Right ventricle myocardium inferior (tissue), 1 donor: ENCODE data around the gene RIN3. TPM values are rescaled to one million over a fixed set of nuclear protein-coding genes. Genes with fewer than 3 reads are reported as not detected.

Experiments
- ATAC-seq: fragments of 200-7000 bp; cut with Tn5 transposase; one replicate; pipeline ENCODE4 v1.9.1; 2020; ENCODE audit warnings: mild to moderate bottlenecking, moderate library complexity
- DNase-seq: peaks from one replicate; pipeline ENCODE4 v3.0.0; 2021; ENCODE audit errors: missing footprints
- intact Hi-C: fragments of 100-400 bp; cut with DNase I; formaldehyde crosslinking; loops from one replicate; pipeline ENCODE4 v1.11.0; 2022
- total RNA-seq: library from RNA; stranded (reverse); fragmentation: NEBNext Ultra II Directional; extraction: Animal tissue kit (Norgen Biotek cat#: 25700); gene quantifications from one replicate; pipeline ENCODE4 v1.2.1, GENCODE V29; 2021
- donor health status: DM: no; HTN: yes; CAD: no; lungs with severe emphysema.

The RIN3 gene
- total RNA-seq, 1 donor from 2014 or later: 13.0 TPM

GRCh38 chr14:92680781-92681650 is 167.4 kb downstream of the RIN3 start:
- ATAC-seq (peak; percentile 64), DNase-seq (peak; percentile 86)
- intact Hi-C loops: loop anchor here (10.0 kb wide), 1 partner anchor 556 kb away; the partner anchor contains the start of genes CPSF2 and NDUFB1

GRCh38 chr14:92683041-92683440 is 169.5 kb downstream of the RIN3 start:
- no peak for DNase-seq
- intact Hi-C loops: loop anchor here (10.0 kb wide), 1 partner anchor 558 kb away; the partner anchor contains the start of genes CPSF2 and NDUFB1
- no peak for ATAC-seq

DNA sequence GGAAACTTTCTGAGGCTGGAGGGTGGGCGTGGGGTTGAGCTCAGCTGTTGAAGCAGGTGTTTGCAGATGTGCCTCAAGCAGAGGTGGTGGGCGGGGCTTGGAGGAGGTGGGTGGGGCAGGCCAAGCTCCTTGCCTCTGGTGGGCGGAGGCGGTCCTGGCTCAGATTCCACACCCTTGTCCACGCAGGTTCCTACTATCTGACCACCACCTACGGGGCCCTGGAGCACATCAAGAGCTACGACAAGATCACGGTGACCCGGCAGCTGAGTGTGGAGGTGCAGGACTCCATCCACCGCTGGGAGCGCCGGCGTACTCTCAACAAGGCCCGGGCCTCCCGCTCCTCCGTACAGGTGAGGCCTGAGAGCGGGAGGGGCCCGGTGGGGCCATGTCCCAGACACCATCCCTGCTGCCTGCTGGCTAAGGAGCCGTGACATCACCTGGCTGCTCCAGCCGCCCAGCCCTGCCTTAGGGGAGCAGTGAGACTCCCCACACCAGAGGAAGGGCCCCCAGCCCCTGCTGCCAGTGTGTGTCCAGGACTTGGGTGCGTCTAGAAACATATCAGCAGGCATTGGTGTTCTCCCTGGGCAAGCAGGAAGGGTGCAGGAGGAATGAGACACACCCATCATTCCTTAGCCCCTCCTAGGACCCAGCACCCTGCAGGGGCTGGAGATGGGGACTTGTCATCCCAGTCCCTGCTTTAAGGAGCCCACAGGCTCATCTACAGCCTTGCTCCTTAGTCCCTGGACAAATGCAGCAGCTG is 171.4 kb downstream of the RIN3 start:
- intact Hi-C loops: loop anchor here (10.0 kb wide), 1 partner anchor 560 kb away; the partner anchor contains the start of genes CPSF2 and NDUFB1

GRCh38 chr14:92685784-92686355 is 172.3 kb downstream of the RIN3 start:
- intact Hi-C loops: loop anchor here (2.0 to 10.0 kb wide), 2 partner anchors 97 to 561 kb away; partner anchors contain the start of genes CPSF2 and NDUFB1
- no peak for DNase-seq
- no peak for ATAC-seq

More for the DNA sequence above, 171.4 kb downstream of the RIN3 start:
- DNase-seq (no peak), ATAC-seq (no peak)

GRCh38 chr14:92686411-92686899 is 172.9 kb downstream of the RIN3 start:
- DNase-seq (no peak), ATAC-seq (peak; percentile 11)
- intact Hi-C loops: loop anchor here (2.0 to 10.0 kb wide), 2 partner anchors 96 to 562 kb away; partner anchors contain the start of genes CPSF2 and NDUFB1

DNA sequence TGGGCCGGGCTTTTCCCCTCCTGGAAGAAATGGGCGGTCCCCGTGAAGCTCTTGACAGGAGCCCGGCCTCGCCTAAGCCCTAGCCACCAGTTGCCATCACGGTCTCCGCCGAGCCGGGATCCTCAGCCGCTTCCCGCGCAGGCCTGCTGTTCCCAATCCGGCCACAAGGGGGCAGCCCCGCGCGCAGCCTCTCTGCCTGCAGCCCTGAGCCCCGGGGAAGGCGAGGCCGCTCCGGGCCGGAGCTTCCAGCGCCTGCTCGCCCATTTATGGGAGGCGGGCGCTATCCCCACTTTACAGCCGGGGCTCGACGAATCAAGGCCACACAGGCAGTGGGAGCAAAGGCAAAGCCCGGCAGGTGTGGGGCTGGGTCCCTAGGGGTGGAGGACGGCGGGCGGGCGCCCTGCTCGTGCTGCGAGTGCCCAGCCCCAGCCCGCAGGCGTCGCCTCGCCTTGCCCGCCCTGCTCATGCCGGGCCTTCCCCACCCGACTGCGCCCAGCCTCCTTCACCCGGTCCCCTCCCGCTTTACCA is 173.4 kb downstream of the RIN3 start:
- intact Hi-C loops: loop anchor here (2.0 to 10.0 kb wide), 2 partner anchors 96 to 562 kb away; partner anchors contain the start of genes CPSF2 and NDUFB1
- DNase-seq: peak; percentile 91
- ATAC-seq: peak; percentile 88

- intact Hi-C loops: loop anchor here (2.0 to 10.0 kb wide), 2 partner anchors 95 to 563 kb away; partner anchors contain the start of genes CPSF2 and NDUFB1
- ATAC-seq: peak; percentile 27
- no peak for DNase-seq
Observed at GRCh38 chr14:92687681-92688433, 174.3 kb downstream of the RIN3 start.

DNA sequence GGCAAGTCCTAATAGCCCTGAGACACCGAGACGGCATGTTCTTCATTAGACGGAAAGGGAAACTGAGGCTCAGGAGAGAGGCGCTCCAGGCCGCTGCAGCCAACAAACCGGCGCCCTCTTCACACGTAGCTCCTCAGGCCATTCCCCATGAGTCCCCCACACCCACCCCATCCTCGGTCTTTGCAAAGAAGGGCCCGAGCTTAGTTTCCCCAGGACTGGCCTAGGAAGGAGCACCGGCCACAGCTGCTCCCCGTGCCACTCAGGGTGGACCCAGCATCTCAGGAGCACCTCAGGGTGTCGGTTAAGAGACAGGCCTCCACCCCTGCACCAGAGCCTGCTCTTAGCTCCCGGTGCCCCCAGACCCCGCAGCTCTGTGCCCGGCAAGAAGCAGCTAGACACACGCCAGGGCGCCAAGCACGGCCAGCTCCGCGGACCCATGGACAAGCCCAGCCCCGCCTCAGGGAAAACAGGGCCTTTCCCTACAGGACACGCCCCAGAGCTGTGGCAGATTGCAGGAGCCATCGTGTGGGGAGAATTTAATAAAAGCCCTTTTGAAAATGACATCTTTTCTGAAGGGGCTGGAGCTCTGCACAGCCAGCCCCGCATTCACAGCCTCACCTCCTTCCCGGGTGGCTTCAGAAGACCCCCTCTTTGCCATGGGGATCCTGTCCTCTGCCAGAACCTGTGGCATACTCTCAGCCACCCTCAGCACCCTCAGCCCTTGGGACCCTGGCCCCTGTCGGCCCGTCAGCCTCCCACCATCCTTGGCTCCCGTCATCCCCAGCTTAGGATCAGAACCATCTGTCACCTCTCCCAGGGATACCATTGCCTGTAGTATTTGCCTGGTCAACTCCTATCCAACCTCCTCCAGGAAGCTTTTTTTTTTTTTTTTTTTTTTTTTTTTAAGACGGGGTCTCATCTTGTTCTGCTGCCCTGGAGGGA is 175.1 kb downstream of the RIN3 start:
- ATAC-seq (no peak), DNase-seq (no peak)
- intact Hi-C loops: loop anchor here (10.0 kb wide), 1 partner anchor 564 kb away; the partner anchor contains the start of genes CPSF2 and NDUFB1

DNA sequence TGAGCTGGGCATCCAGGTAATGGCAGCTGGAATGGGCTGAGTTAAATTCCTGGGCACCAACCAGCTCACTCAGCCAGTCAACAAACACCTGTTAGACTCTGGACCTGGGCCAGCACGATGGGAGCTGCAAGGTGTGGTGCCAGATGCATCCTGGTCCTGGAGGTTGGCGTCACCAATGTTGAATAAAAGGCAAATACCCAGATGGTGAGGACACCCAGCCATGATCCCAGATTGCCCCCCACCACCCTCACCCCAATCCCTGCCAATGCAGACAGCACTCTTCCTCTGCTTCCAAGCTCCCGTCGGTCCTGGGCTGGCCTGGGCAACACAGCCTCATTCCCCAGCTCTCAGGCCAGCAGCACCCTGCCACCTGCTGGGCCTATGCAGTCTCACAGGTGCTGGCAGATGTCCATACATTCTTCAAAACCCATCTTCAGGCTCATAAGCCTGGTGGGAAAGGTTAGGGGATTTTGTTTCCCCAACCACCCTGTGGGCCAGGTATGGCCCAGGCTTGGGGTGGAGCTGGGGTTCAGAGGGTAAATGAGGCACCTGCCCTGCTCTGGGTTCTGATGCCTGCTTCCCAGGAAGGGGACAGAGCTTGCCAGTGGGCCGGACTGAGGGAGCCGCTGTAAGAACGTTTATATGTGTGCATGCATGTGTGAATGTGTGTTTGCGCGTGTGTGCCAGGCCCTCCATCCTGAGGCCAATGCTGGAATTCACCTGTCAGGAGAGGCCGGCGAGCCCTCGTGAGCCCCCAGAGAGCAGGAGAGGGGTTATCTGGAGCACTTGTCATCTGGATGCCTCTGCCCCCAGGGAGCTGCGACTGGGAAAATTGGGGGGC is 176.8 kb downstream of the RIN3 start:
- no peak for DNase-seq
- intact Hi-C loops: no loop called here
- no peak for ATAC-seq

DNA sequence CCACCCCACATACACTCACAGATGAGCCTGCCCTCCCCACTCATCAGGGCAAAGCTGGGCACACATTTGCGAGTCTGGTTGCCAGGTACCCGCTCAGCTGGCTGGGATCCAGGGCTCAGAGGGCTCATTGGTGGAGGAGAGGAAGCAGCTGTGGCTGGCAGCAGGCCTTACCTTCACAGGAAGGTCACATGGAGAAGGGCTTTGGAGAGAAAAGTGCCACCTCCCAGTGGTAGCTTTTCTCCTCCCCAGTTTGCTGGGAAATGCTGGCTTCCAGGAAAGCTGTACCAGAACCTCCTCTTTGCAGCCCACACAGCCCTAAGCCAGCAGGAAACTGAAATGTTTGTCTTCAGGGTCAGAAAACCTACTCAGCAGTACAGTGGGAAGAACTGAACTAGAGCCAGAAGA is 179.2 kb downstream of the RIN3 start:
- ATAC-seq (peak; percentile 76), DNase-seq (peak; percentile 89)
- intact Hi-C loops: no loop called here

DNA sequence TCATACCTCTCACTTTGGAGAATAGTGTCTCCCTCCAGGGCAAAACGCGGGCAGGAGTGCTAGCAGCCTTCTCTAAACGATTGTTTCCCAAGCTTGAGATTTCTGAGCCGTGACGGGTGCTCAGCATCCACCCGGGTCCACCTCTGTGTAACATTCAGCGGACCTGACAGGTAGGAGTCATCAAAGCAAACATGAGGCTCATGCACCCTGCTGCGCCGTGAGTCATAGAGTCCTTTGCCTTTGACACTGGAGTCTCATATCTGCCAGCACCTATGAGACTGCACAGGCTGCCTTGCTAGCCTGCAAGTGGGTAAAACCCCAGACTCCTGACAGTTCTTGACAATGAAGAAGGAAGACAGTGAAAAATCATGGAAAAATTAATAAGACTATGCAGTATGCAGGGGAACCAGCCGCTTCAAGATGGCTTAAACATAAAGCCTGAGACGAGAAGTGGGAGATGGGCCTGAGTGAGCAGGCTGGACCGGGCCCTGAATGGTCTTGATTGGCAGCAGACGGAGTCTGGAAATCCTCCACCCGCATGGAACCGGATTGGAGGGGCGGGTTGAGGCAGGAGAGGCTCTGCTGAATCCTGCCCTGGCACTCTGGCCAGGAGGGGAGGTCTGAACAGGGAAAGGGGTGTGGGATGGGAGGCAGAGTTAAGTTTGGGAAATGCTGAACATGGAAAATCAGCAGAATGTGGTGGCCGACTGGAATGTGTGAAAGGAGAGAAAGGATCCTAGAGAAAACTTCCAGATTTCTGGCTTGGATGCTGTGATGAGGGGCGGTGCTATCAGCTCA is 180.6 kb downstream of the RIN3 start:
- intact Hi-C loops: no loop called here
- no peak for DNase-seq
- no peak for ATAC-seq

- DNase-seq (no peak), ATAC-seq (no peak)
- intact Hi-C loops: no loop called here
Observed at GRCh38 chr14:92694807-92695206, 181.2 kb downstream of the RIN3 start.

DNA sequence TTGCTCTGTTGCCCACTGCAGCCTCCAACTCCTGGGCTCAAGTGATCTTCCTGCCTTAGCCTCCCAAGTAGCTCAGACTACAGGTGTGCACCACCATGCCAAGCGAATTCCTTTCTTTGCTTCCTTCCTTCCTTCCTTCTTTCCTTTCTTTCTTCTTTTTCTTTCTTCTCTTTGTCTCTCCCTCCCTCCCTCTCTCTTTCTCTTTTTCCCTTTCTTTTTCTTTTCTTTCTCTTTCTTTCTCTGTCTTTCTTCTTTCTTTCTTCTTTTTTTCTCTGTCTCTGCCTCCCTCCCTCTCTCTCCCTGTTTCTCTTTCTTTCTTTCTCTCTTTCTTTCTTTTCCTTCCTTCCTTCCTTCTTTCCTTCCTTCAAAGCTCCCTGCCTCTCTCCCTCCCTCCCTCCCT is 182.0 kb downstream of the RIN3 start:
- ATAC-seq (no peak), DNase-seq (no peak)
- intact Hi-C loops: no loop called here

DNA sequence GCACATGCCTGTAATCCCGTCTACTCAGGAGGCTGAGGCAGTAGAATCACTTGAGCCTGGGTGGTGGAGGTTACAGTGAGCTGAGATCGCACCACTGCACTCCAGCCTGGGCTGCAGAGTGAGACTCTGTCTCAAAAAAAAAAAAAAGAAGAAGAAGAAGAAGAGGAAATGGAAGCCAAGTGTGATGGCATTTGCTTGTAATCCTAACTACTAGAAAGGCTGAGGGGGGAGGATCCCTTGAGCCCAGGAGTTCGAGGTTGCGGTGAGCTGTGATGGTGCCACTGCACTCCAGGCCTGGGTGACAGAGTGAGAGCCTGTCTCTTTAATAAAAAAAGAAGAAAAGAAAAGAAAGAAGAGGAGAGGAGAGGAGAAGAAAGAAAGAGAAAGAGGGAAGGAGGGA is 182.8 kb downstream of the RIN3 start:
- DNase-seq: no peak
- intact Hi-C loops: no loop called here
- no peak for ATAC-seq

- DNase-seq: no peak
- intact Hi-C loops: no loop called here
Observed at GRCh38 chr14:92698393-92698792, 184.8 kb downstream of the RIN3 start.

More at GRCh38 chr14:92698393-92698792, 184.8 kb downstream of the RIN3 start:
- no peak for ATAC-seq
